DMS79 treated with DMSO at 0.1 percent for 48 hours (cell line): ENCODE results near the gene TUBB8.
"Not testable (repeated sequence)": the region's sequence is repeated elsewhere in the genome, so short reads cannot be mapped to it uniquely, and the experiment has no call there.

Source experiments
- DNase-seq: peaks from one replicate; lab custom pipeline; 2025; lab: John Stamatoyannopoulos, UW

The TUBB8 gene

GRCh38 chr10:47864-48263 is 1.2 kb downstream of the TUBB8 start:
- DNase-seq = not testable (repeated sequence)

- DNase-seq = not testable (repeated sequence)
Observed at GRCh38 chr10:13315-13635, 35.8 kb downstream of the TUBB8 start.

DNA sequence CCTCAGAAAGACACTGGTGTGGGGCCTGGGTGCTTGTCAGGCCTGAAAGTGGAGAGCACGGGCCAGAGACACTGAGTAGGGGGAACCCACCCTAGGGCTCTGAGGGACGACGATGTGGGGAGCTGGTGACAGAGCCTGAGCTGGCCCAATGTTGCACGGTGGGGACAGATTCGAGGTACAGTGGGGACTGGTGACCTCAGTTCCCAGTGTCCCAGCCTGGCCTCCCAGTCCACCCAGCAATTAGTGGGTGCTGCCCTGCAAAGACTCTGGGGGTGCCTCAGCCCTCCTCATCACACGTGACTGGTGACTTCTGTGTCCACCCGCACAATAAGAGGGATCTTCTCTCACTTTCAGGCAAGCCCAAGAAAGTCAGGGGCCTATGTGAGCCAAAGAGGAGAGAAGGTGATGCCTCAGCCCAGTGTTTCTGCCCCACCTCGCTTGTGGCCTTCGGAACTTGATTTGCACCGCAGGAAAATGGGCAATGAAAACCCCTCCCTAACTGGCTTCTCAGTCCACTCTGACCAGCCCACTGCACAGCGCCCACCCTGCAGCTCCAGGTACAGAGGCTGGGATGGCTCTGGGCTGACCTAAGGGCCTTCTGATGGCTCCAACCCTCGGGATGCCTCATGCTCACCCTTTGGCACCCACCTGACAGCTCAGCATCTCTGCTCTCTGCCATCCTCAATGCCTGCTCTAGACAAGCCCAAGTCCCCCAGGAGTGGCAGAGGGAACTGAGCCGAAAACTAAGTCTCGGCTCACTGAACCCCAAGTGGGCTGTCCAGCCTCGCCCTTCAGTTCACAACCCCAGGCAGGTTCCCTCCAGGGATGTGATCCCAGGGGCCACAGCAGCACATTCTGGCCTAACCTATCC is 36.4 kb downstream of the TUBB8 start:
- DNase-seq = not testable (repeated sequence)

- DNase-seq = not testable (repeated sequence)
Observed at GRCh38 chr10:11260-11659, 37.8 kb downstream of the TUBB8 start.

DNA sequence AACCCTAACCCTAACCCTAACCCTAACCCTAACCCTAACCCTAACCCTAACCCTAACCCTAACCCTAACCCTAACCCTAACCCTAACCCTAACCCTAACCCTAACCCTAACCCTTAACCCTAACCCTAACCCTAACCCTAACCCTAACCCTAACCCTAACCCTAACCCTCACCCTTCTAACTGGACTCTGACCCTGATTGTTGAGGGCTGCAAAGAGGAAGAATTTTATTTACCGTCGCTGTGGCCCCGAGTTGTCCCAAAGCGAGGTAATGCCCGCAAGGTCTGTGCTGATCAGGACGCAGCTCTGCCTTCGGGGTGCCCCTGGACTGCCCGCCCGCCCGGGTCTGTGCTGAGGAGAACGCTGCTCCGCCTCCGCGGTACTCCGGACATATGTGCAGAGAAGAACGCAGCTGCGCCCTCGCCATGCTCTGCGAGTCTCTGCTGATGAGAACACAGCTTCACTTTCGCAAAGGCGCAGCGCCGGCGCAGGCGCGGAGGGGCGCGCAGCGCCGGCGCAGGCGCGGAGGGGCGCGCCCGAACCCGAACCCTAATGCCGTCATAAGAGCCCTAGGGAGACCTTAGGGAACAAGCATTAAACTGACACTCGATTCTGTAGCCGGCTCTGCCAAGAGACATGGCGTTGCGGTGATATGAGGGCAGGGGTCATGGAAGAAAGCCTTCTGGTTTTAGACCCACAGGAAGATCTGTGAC is 38.7 kb downstream of the TUBB8 start:
- not testable (repeated sequence) for DNase-seq
